ENCODE data around the gene PKNOX2. TPM values are rescaled to one million over a fixed set of nuclear protein-coding genes. Genes with fewer than 3 reads are reported as not detected.

The PKNOX2 gene
- total RNA-seq, 5 donors from 2014 or later (not counting 1 experiment from before 2014, with no cell fraction given), result 0.55 TPM; not detected in 4

DNA sequence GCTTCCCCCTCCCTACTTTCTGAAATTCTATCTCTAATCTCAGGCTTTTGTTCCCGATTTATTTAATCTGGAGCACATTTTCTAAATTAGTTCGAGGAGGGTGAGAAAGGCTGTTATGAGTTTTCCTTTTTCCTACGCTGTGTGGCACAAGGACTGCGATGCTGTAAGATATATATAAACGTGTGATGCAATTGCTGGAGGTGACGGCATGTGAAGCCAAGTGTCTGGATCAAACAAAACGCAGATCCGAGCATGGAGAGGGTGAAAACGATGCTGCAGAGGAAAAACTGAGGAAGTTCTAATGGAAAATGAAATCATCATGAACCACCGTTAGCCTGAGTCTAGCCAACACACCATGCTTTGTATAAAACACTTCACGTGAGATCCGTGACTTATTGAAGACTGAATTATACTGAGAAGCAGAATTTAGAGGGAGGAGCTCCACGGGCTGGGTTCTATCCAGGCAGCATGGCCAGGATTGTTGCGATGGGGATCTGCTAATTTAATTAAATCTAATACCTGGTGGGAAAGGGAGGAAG is 4.4 kb downstream of the PKNOX2 start:
- ATAC-seq (replicated peaks in 1 of 4), result no peak
- ChIA-PET POLR2A (no interaction called here), CTCF (no interaction called here)
- H3K9me3 Mint-ChIP-seq, result no peaks in the 10 kb centered on the region
- H3K27ac ChIP-seq (ENCODE audit: low read length), result no peak overlapping the region
- H3K36me3 ChIP-seq (ENCODE audit: control insufficient read depth in 2 of 2, extremely low read depth in 1 of 2, insufficient read depth in 1 of 2, low read length in 1 of 2), result no peaks in the 10 kb centered on the region
- WGBS (ENCODE audit: insufficient coverage), result 84% methylated on average over 8 of the region's 14 CpGs
- H3K4me3 Mint-ChIP-seq, result no peak overlapping the region
- H3K27me3 Mint-ChIP-seq, result peaks cover 66 to 81% of the 10 kb centered on the region in 2 donors
- H3K36me3 Mint-ChIP-seq, result no peaks in the 10 kb centered on the region
- H3K9me3 ChIP-seq, result no peaks in the 10 kb centered on the region
- H3K4me1 Mint-ChIP-seq, result peaks cover 16 to 21% (median 19%) of the 10 kb centered on the region in 3 donors
- peaks cover 4 to 27% of the 10 kb centered on the region in 2 experiments for H3K4me1 ChIP-seq (ENCODE audit: control insufficient read depth in 1 of 2, extremely low read depth in 1 of 2, insufficient read depth in 2 of 2, low read length in 2 of 2)
- DNase-seq, result no peak
- no peak overlapping the region for H3K27ac Mint-ChIP-seq
- peaks cover 18 to 76% of the 10 kb centered on the region in 2 experiments for H3K27me3 ChIP-seq (replicated peaks in 1 of 2; ENCODE audit: control insufficient read depth in 2 of 2, extremely low read depth in 1 of 2, insufficient read depth in 2 of 2, low read length in 1 of 2)
- no peak overlapping the region for H3K4me3 ChIP-seq (ENCODE audit: control insufficient read depth in 1 of 2, extremely low read depth in 1 of 2, low read length in 1 of 2)

DNA sequence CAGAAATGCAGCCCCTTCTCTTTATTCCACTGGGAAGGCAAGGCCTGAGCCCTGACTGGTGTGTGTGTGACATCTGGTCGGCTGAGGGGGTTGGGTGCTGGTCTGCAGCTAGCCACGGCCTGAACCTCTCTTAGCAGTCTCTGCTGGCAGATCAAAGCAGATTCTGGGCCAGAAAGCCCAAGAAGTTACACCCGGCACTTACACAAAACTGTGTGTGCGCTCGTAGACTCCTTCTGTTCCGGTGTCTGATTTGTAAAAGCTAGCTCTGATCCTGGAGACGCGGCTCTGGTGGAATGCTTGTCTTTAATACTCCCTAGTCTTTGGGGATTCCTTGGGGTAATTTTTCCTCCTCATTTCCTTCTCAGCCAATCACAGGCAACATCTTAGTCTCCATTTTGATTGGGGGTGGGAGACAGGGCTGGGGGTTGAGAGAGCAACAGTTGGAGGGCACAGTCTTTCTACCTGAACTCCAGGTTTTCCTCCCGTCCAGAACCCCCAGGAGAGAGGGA is 5.5 kb downstream of the PKNOX2 start:
- H3K27ac Mint-ChIP-seq, result no peak overlapping the region
- H3K4me1 Mint-ChIP-seq, result peaks cover 11 to 18% (median 15%) of the 10 kb centered on the region in 3 donors
- H3K36me3 ChIP-seq (ENCODE audit: control insufficient read depth in 2 of 2, extremely low read depth in 1 of 2, insufficient read depth in 1 of 2, low read length in 1 of 2), result no peaks in the 10 kb centered on the region
- H3K9me3 ChIP-seq, result no peaks in the 10 kb centered on the region
- peaks cover 4 to 23% of the 10 kb centered on the region in 2 experiments for H3K4me1 ChIP-seq (ENCODE audit: control insufficient read depth in 1 of 2, extremely low read depth in 1 of 2, insufficient read depth in 2 of 2, low read length in 2 of 2)
- ChIA-PET POLR2A (no interaction called here), CTCF (interaction anchor here in 1 of 2 donors (0.6 kb wide), 1 partner anchor 30 kb away, joined by 3 read pairs; no protein-coding TSS in a partner anchor)
- no peaks in the 10 kb centered on the region for H3K36me3 Mint-ChIP-seq
- H3K27me3 ChIP-seq (replicated peaks in 1 of 2; ENCODE audit: control insufficient read depth in 2 of 2, extremely low read depth in 1 of 2, insufficient read depth in 2 of 2, low read length in 1 of 2), result peaks cover 18 to 78% of the 10 kb centered on the region in 2 experiments
- no peaks in the 10 kb centered on the region for H3K9me3 Mint-ChIP-seq
- ATAC-seq (replicated peaks in 1 of 4), result no peak
- no peak overlapping the region for H3K27ac ChIP-seq (ENCODE audit: low read length)
- no peak for DNase-seq
- peaks cover 64 to 85% of the 10 kb centered on the region in 2 donors for H3K27me3 Mint-ChIP-seq
- H3K4me3 ChIP-seq (ENCODE audit: control insufficient read depth in 1 of 2, extremely low read depth in 1 of 2, low read length in 1 of 2), result no peak overlapping the region
- no peak overlapping the region for H3K4me3 Mint-ChIP-seq
- 60% methylated on average over 2 of the region's 9 CpGs for WGBS (ENCODE audit: insufficient coverage)

DNA sequence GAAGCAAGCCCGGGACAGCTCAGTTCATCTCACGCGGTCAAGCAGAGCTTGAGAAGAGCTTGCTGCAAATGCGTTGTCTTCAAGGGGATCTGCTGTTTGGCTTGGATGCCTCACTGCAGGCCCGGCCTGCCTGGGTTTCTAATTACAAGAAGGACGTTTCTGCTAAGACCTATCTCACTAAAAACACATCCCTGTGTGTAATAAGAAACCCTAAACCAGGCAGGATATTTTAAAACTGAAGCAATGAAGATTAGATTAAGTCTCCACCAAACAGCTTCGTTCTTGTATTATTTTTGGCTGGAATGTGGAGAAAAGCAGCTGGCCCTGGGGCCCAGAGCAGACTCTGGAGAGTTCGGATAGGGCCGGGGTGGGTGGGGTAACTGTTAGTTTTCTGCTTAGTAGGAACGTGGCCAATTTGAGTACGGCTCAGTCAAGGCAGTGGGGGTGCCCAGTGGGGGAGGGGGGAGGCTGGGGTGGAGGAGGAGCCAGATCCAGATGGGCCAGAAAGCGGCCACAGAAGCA is 6.0 kb downstream of the PKNOX2 start:
- ATAC-seq (replicated peaks in 1 of 4) (no peak), DNase-seq (no peak)
- Histone ChIP-seq H3K9me3 (no peaks in the 10 kb centered on the region), H3K36me3 (ENCODE audit: control insufficient read depth in 2 of 2, extremely low read depth in 1 of 2, insufficient read depth in 1 of 2, low read length in 1 of 2) (no peaks in the 10 kb centered on the region), H3K27me3 (replicated peaks in 1 of 2; ENCODE audit: control insufficient read depth in 2 of 2, extremely low read depth in 1 of 2, insufficient read depth in 2 of 2, low read length in 1 of 2) (peaks cover 18 to 79% of the 10 kb centered on the region in 2 experiments), H3K27ac (ENCODE audit: low read length) (no peak overlapping the region), H3K4me3 (ENCODE audit: control insufficient read depth in 1 of 2, extremely low read depth in 1 of 2, low read length in 1 of 2) (no peak overlapping the region), H3K4me1 (ENCODE audit: control insufficient read depth in 1 of 2, extremely low read depth in 1 of 2, insufficient read depth in 2 of 2, low read length in 2 of 2) (peaks cover 4 to 19% of the 10 kb centered on the region in 2 experiments)
- 55% methylated on average over 2 of the region's 12 CpGs for WGBS (ENCODE audit: insufficient coverage)
- H3K4me3 Mint-ChIP-seq, result no peak overlapping the region
- ChIA-PET POLR2A (no interaction called here), CTCF (interaction anchor here in 1 of 2 donors (0.6 kb wide), 1 partner anchor 31 kb away, joined by 3 read pairs; no protein-coding TSS in a partner anchor)
- H3K4me1 Mint-ChIP-seq, result peaks cover 8 to 15% (median 13%) of the 10 kb centered on the region in 3 donors
- H3K27ac Mint-ChIP-seq, result no peak overlapping the region
- peaks cover 66 to 85% of the 10 kb centered on the region in 2 donors for H3K27me3 Mint-ChIP-seq
- no peaks in the 10 kb centered on the region for H3K36me3 Mint-ChIP-seq
- H3K9me3 Mint-ChIP-seq, result no peaks in the 10 kb centered on the region

DNA sequence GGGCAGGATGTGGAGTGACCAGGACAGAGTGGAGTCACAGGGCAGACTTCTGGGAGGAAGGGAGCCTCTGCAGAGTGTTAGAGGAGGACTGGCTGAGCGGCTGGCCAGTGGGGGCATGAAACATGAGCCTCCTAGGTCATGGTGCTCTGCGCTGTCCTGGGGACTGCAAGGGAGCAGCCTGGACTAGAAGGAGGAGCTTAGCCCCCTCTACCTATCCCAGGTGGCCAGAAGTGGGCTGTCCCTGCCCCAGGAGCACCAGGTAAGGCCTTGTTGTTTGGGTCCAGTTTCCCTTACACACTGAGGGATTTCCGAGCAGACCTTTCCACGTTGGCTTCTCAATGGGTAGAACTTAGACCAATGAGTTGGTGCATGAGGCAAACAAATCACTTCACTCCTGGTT is 7.4 kb downstream of the PKNOX2 start:
- Histone ChIP-seq H3K36me3 (ENCODE audit: control insufficient read depth in 2 of 2, extremely low read depth in 1 of 2, insufficient read depth in 1 of 2, low read length in 1 of 2) (no peaks in the 10 kb centered on the region), H3K4me3 (ENCODE audit: control insufficient read depth in 1 of 2, extremely low read depth in 1 of 2, low read length in 1 of 2) (no peak overlapping the region), H3K4me1 (ENCODE audit: control insufficient read depth in 1 of 2, extremely low read depth in 1 of 2, insufficient read depth in 2 of 2, low read length in 2 of 2) (peaks cover 0 to 5% of the 10 kb centered on the region in 2 experiments), H3K9me3 (no peaks in the 10 kb centered on the region), H3K27ac (ENCODE audit: low read length) (no peak overlapping the region), H3K27me3 (replicated peaks in 1 of 2; ENCODE audit: control insufficient read depth in 2 of 2, extremely low read depth in 1 of 2, insufficient read depth in 2 of 2, low read length in 1 of 2) (peaks cover 16 to 78% of the 10 kb centered on the region in 2 experiments)
- DNase-seq (no peak), ATAC-seq (replicated peaks in 1 of 4) (no peak)
- peaks cover 0 to 4% (median 2%) of the 10 kb centered on the region in 3 donors for H3K4me1 Mint-ChIP-seq
- POLR2A ChIA-PET, result no interaction called here
- no peak overlapping the region for H3K4me3 Mint-ChIP-seq
- H3K27me3 Mint-ChIP-seq, result peaks cover 69 to 86% of the 10 kb centered on the region in 2 donors
- CTCF ChIA-PET, result no interaction called here
- H3K27ac Mint-ChIP-seq, result no peak overlapping the region
- 93% methylated on average over 3 of the region's 4 CpGs for WGBS (ENCODE audit: insufficient coverage)
- no peaks in the 10 kb centered on the region for H3K9me3 Mint-ChIP-seq
- H3K36me3 Mint-ChIP-seq, result no peaks in the 10 kb centered on the region

DNA sequence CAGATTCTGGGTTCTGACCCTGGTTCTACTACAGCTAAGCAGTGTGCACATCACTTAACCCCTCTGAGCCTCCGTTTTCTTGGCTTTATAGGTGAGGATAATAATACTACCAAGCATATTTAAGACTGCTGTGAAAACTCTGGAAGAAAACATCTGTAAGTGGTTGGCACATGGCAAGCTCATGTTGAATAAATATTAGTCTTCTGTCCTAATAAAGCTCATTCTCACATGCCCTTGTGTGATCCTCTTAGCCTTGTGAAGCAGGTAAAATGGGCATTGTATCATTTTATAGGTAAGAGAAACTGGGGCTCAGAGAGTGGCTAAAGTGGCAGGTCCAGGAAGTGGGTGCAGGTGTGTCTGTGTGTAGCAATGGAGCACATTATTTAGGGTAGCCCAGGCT is 8.5 kb downstream of the PKNOX2 start:
- no peaks in the 10 kb centered on the region for H3K9me3 ChIP-seq
- Mint-ChIP-seq H3K4me1 (no peaks in the 10 kb centered on the region), H3K27ac (no peak overlapping the region), H3K9me3 (no peaks in the 10 kb centered on the region), H3K4me3 (no peak overlapping the region), H3K36me3 (no peaks in the 10 kb centered on the region), H3K27me3 (peaks cover 68 to 86% of the 10 kb centered on the region in 2 donors)
- H3K27me3 ChIP-seq (replicated peaks in 1 of 2; ENCODE audit: control insufficient read depth in 2 of 2, extremely low read depth in 1 of 2, insufficient read depth in 2 of 2, low read length in 1 of 2), result peaks cover 11 to 75% of the 10 kb centered on the region in 2 experiments
- no CpG with 5 or more reads among the region's 1 CpG for WGBS (ENCODE audit: insufficient coverage)
- no peaks in the 10 kb centered on the region for H3K36me3 ChIP-seq (ENCODE audit: control insufficient read depth in 2 of 2, extremely low read depth in 1 of 2, insufficient read depth in 1 of 2, low read length in 1 of 2)
- ATAC-seq (replicated peaks in 1 of 4) (no peak), DNase-seq (no peak)
- H3K4me1 ChIP-seq (ENCODE audit: control insufficient read depth in 1 of 2, extremely low read depth in 1 of 2, insufficient read depth in 2 of 2, low read length in 2 of 2), result no peaks in the 10 kb centered on the region
- no peak overlapping the region for H3K27ac ChIP-seq (ENCODE audit: low read length)
- CTCF ChIA-PET, result no interaction called here
- no peak overlapping the region for H3K4me3 ChIP-seq (ENCODE audit: control insufficient read depth in 1 of 2, extremely low read depth in 1 of 2, low read length in 1 of 2)
- POLR2A ChIA-PET, result no interaction called here

DNA sequence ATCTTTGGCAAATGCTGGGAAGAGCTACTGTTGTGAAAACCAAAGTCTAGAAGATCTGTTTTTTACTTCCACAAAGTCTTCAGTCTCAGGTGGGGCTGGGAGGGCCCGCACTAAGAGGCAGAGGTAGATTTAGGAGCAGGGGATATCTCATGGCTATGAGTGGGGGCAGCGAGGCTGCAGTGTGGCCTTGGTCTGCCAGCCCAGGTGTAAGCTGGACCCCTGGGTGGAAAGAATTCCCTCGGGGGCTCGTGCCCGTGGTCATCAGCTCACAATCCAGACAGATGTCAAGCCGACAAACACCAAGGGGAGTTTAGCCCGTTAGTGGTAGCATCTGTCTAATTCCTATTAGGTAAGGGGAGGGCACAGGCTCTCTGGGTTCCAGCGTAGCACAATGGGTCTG is 9.0 kb downstream of the PKNOX2 start:
- no peak overlapping the region for H3K4me3 Mint-ChIP-seq
- no peaks in the 10 kb centered on the region for H3K9me3 Mint-ChIP-seq
- no peak overlapping the region for H3K4me3 ChIP-seq (ENCODE audit: control insufficient read depth in 1 of 2, extremely low read depth in 1 of 2, low read length in 1 of 2)
- ChIA-PET POLR2A (no interaction called here), CTCF (no interaction called here)
- ATAC-seq (replicated peaks in 1 of 4), result no peak
- no peak for DNase-seq
- H3K27ac Mint-ChIP-seq, result no peak overlapping the region
- H3K27me3 ChIP-seq (replicated peaks in 1 of 2; ENCODE audit: control insufficient read depth in 2 of 2, extremely low read depth in 1 of 2, insufficient read depth in 2 of 2, low read length in 1 of 2), result peaks cover 6 to 73% of the 10 kb centered on the region in 2 experiments
- no peaks in the 10 kb centered on the region for H3K9me3 ChIP-seq
- no peaks in the 10 kb centered on the region for H3K4me1 ChIP-seq (ENCODE audit: control insufficient read depth in 1 of 2, extremely low read depth in 1 of 2, insufficient read depth in 2 of 2, low read length in 2 of 2)
- no peaks in the 10 kb centered on the region for H3K36me3 Mint-ChIP-seq
- H3K4me1 Mint-ChIP-seq, result no peaks in the 10 kb centered on the region
- 72% methylated on average over 5 of the region's 8 CpGs for WGBS (ENCODE audit: insufficient coverage)
- H3K27me3 Mint-ChIP-seq, result peaks cover 63 to 84% of the 10 kb centered on the region in 2 donors
- no peaks in the 10 kb centered on the region for H3K36me3 ChIP-seq (ENCODE audit: control insufficient read depth in 2 of 2, extremely low read depth in 1 of 2, insufficient read depth in 1 of 2, low read length in 1 of 2)
- H3K27ac ChIP-seq (ENCODE audit: low read length), result no peak overlapping the region
